Hepatocyte (in vitro differentiated cells): Measurements from ENCODE around the gene RGPD4.

Experiments
- CTCF ChIP-seq: fragments of 200-600 bp; sonication (generic); IDR thresholded peaks from 2 replicates; pipeline ENCODE4 v1.5.1; 2016; ENCODE audit warnings: antibody characterized with exemption, mild to moderate bottlenecking; ENCODE audit not compliant: poor library complexity
- EZH2phosphoT487 ChIP-seq: fragments of 200-600 bp; sonication (generic); IDR thresholded peaks from one replicate; pipeline ENCODE4 v1.6.1; 2018; ENCODE audit warnings: antibody characterized with exemption, mild to moderate bottlenecking, low read depth, moderate library complexity; ENCODE audit not compliant: unreplicated experiment, severe bottlenecking

DNA sequence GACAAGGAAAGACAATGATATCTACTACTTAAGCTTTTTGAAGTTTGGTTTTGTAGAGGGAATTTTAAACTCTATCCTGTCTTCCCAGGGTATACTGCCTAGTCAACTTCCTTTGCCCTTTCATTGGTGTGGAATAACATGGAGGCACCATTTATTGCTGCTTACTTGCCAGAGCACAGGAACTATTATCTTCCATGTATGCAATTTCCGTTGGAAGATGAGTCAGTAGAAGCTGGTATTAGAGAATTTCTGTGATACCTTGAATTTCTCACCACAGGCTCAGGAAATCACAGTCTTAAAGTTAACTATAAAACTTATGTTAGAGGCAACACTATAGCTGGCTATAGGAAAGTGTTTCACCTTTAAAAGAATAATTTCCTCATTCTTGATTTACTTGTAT lies 40.9 kb upstream of the RGPD4 start:
- TF ChIP-seq CTCF, result no peak
- no peak for TF ChIP-seq EZH2phosphoT487
